Stimulated activated CD8-positive, alpha-beta memory T cell treated with anti-CD3 and anti-CD28 coated beads, Interleukin-4, amount 100 ng/mL, for 4 hours (primary cell): ENCODE data around the gene ACR.

Source experiments
- DNase-seq, 2 donors: peaks; one replicate each; pipeline ENCODE4 v3.0.0-alpha.2; 2020; ENCODE audit warnings: low read depth in 2 of 2, low spot score in 1 of 2

The ACR gene

DNA sequence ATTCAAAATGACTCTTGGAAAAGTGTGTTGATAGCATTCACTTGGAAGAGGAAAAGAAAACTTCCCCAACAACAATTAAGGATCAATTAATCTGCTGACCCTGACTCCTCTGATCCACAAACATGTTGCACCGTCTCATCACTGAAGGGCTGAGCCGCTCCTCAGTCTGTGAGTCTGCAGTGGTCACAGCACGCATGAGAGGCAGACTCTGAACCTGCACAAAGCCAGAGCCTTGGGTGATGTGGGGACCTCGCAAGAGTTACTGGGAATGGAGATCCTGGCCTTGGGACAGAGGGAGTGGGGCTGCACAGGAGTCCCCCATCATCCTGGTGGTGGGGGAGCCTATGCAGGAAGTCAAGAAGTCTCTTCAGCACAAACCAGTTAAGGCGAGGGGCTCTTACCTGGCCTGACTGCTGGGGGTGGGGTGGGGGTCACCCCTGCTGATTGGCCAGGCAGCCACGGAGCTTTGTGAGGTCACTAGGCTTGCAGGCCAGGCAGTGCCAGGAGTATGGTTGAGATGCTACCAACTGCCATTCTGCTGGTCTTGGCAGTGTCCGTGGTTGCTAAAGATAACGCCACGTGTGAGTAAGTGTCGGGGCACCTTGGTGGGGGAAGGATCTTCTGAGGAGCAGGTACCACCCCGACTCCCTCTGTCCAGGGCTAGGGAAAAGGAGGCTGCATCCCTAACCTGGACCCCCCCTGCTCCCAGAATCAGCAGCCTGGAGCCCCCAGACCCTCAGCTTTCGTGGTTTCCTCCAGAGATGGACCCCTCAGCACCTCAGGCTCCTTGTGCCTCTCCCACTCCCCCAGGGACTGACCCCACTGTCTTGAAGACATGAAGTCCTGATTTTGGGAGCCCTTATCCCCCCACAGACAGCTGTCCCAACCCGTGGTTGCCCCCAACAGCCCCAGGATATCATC lies at the start of gene ACR:
TSS of gene ACR (plus strand) at position 477 of the 921 bp plus-strand sequence. CDS start at position 509, 32 bp downstream.
- no peak for DNase-seq

DNA sequence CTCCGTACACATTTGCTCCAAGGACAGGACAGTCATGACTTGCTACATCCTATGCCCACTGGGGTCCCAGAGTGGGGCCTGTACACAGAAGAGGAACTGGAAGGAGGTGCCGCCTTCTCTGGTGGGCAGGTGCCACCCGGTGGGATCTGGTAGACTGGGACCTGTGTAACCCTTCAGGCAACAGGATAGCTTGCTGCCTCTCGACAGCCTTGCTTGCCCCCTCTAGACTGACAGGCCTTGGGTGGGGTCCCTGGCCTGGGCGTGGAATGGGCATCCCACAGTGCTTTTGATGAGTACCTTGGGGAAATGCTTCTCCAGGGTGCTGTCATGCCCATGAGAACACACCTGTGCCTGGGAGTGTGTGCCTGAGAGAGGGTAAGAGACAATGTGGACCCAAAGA lies 49.6 kb upstream of the ACR start:
- DNase-seq: no peak

DNA sequence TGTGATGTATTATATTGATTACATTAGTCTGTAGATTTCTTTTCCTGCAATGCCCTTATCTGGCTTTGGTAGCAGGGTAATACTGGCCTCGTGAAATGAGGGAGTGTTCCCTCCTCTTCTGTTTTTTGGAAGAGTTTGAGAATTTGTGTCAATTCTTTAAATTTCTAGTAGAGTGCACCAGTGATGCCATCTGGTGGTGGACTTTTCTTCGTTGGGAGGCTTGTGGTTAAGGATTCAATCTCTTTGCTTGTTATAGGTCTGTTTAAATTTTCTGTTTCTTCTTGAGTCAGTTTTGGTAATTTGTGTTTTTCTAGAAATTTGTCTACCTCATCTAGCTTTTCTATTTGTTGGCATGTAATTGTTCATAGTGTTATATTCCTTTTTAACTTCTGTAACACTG lies 46.5 kb upstream of the ACR start:
- DNase-seq: no peak

DNA sequence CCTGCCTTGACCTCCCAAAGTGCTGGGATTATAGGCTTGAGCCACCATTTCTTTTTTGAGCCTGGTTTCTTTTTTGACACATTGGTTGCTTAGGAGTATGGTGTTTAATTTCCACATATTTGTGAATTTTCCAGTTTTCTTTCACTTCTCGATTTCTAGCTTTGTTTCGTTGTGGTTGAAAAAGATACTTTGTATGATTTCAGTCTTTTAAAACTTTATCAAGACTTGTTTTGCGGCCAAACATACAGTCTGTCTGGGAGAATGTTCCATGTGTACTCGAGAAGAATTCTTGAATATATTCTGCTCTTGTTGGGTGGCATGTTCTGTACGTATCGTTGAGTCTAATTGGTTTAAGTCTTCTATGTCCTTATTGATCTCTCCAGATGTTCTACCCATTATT lies 44.5 kb upstream of the ACR start:
- DNase-seq: no peak

DNA sequence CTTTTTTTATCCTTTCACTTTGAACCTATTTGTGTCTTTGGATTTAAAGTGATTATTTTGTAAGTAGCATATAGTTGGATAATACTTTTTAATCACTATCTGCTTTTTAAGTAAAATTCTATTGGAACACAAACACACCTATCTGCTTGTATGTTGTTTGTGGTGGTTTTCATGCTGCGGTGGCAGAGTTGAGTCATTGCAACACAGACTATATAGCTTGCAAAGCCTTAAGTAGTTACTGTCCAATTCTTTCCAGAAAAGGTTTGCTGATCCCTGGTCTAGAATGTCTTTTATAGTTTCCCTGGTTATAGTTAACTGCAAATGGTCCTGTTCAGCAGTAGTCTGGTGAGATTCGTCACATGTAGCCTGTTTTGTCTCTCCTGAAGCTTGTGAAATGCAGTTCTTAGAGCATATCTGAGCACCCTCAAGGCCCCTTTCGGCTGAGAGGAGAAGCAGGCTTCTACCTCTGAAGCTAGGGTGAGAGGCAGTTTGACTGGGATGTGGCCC lies 43.9 kb upstream of the ACR start:
- DNase-seq: no peak

DNA sequence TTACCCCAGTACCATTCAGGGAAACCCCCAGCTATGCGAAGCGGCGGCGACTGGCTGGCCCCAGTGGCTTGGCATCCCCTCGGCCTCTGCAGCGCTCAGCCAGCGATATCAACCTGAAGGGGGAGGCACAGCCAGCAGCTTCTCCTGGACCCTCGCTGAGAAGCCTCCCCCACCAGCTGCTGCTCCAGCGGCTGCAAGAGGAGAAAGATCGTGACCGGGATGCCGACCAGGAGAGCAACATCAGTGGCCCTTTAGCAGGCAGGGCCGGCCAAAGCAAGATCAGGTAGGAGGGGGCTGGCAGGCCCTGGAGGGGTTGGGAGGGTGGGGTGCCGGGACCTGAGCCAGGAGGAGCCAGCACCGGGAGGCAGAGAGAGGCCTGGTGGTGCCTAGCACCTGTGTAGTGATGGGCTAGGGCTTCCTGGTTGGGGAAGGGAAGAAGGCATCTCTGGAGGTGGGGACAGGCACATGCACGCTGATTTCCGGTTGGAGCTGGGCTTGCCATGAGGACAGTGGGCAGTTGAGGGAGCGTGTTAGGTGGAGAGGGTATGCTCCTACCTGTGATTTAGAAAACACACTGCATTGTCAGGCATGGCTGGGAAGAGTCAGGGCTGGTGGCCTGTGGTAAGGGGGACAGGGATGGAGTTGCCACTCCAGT lies 43.1 kb upstream of the ACR start:
- no peak for DNase-seq

DNA sequence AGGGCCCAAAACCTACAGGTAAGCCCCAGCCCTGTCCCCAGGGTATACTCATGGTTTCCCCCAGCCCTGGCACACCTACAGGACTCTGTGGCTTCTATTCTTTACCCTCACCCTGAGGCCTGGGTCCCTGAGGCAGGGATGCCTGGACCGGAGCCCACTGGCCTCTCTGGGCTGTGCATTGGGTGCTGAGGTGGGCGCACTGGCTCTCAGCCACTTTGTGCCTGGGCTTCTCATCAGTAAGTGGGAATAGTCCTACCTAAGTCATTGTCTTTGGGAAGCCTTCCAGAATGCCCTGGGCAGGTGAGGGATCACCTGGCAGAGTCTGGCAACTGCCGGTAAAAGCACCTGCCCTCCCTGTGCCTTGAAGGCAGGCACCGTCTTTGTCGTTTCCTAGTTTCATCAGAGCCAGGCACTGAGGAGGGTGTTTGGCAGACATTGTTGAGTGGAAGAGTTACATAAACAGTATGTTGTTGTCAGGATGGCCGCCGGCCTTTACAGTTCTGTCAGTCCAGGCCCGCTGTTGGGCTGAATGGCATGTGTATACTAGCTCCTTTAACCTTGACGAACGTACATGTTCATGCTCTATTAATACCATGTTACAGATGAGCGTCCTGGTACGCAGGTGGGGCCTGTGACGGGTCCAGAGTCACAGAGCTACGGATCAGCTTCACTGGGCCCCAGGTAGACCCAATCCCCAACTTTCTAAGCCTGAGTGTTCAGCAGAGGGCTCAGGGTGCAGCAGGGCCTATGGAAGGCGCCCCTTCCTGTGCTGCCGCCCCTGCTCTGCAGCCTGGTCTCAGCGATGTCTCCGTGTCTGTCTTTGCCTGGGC lies 42.4 kb upstream of the ACR start:
- no peak for DNase-seq

DNA sequence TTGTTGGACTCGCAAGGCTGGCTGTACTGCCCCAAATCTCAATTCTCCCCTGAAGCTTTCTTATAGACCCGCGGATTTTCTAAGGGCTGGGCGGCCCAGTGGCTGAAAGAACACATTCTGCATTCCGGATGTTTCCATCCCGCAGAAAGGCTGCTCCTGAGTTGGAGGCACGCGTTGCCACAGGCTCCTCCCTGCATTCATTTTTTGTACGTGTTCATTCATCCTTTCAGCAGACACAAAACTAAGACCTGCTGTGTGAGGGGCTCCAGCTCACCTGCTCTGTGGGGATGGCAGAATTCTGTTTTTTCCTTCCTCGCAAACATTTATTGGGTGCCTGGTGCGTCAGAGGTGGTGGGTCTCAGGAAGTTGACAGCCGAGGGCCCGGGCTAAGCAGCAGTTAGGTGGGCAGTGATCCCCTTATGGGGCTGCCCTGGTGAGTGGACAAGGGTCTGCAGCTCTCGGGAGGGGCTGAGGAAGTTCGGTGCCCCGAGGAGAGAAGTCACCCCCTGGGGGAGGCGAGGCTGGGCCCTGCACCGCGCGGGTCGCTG lies 41.7 kb upstream of the ACR start:
- no peak for DNase-seq

DNA sequence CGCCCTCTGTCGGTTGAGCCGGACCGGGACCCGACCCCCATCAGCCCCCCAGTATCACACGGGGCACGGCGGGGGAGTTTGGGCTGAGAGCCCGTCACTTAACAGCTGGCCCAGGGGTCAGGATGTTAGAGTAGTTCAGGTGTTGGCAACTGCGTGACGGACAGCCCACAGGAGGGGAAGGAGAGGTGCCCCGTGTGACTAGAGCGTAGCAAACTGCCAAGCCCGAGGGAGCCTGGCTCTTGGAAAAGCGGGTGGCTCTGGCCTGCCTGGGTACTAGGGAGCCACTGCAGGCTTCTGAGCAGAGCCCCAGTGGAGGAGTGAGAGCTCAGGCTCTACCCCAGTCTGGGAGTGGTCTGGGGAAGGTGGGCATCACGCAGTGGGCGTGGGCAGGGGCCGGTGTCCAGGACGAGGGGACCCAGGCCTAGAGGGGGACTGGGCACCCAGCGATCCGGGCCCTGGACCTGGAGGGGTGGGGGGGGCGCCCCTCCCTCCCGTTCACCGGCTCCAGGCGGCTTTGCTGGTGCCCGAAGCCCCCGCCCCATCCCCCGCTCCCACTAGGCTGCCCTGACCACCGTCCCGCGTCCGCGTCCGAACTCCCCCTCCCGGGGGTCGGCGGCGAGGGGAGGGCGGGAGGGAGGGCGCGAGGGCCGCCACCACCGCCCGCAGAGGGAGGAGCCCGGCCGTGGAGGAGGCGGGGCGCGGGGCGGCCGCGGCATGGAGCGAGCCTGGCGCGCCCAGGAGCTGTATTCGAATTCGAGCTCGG lies 41.0 kb upstream of the ACR start:
- DNase-seq: no peak

DNA sequence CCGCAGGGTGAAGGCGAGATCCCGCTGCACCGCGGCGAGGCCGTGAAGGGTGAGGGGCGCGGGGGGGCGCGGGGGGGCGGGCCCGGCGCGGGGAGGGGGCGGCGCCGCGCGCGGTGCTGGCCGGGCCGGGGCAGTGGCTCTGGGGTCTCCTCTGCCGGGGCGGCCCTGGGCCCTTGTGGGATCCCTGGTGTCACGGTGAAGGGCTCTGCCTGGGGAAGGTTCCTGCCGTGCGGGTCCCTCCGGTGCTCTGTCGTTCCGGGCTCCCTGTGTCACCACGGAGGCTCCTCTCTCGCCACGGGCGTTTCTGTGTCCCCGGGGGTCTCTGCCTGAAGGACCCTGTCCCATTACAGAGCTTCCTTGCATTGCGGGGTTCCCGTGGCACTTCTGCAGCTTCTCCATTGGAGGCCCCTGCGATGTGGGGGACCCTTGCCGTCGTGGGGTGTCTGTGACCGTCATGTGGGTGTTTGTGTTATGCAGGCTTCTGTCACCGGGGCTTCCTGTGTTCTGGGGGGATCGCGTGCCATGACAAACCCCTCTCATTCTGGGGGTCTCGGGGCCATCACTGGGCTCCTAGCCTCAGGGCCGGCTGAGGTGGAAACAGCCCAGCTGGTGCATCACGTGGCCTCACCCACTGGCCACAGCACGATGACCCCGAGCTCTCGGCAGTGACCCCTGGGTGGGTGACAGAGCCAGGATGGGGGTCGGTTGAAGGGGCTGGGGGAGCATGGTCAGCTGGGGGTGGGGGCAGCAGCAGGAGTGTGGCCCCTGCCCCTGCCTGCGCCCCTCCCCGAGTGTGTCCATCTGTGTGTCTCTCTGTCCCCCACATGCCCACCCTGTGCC lies 40.1 kb upstream of the ACR start:
- no peak for DNase-seq

DNA sequence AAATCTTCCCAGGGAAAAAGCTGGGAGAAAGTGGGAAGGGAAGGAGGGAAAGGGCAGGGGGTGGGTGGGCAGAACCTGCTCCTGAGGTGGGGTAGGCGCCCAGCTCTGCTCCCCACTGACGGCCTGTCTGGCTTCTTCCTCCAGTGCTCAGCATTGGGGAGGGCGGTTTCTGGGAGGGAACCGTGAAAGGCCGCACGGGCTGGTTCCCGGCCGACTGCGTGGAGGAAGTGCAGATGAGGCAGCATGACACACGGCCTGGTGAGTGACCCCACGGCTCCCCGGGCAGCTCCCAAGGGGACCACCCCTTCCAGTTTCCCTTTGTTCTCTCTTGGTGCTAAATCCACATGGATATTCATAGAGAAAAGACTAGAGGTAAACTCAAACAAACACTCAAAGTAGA lies 39.5 kb upstream of the ACR start:
- DNase-seq: no peak

DNA sequence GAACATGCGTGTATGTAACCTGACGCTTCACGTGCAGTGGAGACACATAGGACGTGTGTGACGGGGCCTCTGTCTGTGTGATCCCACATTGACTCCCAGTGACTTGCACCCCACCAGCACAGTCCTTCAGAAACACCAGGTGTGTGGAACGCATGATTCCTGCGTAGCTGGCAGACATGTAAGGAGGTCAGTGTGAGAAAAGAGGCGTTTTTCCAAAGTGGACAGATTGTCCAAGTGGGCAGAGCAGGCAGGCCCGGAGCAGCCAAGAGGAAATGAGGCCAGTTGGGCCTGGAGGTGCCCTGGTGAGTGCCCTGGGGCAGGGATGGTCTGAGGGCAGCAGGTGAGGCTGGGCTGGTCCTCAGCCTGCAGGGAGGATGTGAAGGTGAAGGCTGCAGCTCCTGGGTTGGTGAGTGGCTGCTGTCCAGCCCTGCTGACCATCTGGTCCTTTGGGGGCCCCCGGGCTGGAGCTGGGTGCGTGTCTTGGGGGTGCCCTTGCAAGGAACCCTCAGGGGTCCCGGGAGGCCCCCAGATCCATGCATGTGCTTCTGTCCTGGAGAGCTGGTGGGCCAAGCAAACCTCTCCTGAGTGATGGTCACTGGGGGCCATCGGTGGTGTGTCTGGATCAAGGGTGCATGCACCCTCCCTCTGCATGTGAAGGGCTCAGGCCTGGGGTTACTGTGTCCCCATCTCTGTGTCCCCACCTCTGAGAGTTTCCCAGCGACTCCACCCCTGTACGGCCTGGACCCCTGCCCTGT lies 38.8 kb upstream of the ACR start:
- no peak for DNase-seq

DNA sequence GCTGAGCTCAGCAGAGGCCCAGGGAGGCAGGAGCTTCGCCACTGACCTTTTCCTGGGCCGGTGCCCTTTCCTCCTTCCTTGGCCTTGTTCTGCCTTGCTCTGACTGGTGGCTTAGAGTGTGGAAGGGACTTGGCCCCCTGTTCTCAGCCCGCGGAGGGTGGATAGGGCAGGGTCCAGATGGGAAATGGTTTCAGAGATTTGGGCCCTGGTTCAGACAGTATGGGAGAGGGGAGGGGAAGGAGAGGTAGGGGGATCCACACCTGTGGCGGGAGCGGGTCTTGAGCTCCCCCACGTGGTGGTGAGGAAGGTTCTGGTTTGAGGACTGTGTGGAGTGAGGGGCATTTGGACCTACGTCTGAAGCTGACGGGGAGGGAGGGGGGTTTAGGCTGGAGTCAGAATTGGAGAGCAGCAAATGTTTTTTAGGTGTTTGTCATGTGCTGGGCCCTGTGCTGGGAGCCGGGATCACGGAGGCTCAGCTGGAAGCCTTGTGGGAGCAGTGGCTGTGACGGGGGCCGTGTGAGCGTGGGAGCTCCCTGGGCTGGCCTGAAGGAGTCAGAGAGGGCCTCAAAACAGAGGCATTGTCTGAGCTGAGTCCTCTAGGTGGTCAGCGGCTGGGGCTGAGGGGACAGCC lies 38.1 kb upstream of the ACR start:
- no peak for DNase-seq

DNA sequence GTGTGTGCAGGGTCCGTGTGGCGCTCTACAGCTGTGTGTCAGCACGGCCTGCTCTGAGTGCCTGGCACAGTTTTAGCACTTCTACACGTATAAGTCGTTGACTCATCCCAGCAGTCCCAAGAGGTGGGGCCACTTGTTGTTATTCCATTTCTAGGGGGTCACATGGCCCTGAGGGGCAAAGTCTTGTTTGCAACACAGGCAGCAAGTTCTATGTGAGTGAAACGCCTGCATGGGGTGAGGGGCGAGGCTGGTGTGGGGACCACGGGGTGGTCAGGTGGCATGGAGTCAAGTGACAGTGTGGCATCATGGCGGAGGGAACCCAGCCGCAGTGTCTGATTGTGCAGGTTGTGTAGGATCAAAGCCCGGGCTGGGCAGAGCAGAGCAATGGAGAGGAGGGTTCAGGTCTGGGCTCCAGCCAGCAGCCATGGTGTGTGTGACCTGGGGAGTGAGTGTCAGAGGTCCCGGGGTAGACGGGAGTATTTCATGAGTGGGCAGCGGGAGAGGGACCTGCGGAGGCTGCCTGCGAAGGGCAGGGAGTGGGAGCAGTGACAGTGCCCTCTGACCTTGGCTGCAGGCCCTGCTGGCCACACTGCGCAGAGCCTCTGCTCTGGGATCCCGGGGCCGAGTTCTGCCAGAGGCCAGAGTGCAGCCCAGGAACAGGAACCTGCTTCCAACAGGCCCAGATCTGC lies 37.5 kb upstream of the ACR start:
- no peak for DNase-seq

DNA sequence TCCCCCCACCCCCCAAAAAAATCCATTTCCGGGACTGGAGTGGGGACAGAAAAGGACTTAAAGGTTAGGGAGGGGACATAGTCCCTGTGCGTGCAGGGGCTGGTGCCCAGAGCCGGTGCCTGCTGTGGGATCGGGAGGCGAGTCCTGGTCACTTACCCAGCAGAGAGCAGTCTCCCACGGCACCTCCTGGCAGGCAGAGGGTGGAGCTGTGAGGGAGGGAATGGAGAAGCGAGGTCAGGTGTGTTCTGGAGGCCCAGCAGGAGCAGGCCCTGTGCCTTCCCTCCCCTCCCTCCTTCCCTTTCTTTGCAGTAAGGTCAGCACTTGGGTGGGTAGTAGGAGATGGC lies 37.0 kb upstream of the ACR start:
- DNase-seq: no peak

DNA sequence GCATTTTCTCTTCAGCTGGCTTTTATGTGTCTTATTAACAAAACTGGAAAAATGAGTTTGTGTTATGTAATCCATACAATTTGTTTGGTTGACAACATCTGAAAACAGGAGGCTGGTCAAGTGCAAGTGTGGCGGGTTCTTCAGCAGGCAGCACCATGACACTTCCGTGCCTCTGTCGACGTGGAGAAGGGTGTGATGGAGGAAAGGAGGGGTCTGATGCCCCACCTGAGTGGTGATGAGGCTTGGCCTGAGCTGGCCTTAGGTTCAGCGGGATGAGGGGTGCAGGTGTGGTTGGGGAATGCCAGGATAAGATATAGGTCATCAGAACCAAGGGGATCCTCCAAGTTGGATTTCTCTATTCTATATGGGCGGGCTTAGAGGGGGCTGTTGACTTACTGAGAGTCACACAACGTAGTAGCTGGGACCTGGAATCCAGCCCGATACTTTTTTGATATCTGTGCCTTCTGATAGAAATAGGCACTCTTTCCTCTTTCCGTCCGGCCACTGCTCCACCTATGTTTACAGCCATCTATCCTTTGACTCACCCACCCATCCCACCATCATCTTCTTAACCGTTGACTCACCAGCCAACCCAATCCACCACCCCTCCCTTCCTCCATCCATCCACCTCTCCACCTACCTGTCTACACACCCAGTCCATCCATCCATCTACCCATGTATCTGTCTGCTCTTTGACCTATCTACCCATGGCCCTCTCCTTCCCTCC lies 36.4 kb upstream of the ACR start:
- DNase-seq: no peak

DNA sequence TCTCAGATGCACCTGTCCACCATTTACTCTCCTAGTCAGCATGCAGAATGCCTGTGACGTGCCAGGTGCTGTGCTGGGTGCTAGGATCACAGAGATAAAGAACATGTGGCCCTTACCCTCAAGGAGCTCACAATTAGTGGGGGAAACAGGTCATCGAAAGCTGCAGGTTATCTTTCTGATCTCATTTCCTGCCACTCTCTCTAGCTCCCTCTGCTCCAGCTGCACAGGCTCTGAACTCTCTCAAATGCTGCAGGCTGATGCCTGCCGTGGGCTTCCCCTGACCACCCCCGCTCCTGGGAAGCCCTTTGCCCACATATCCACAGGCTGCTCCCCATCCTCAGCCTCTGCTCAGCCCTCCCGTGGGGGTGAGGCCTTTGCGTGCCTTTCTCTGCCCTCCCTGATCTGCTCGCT lies 35.7 kb upstream of the ACR start:
- DNase-seq: no peak
